ENCODE measurements around the gene SLC16A10. TPM values are rescaled to one million over a fixed set of nuclear protein-coding genes. Genes with fewer than 3 reads are reported as not detected.

SLC16A10 gene
- total and polyA plus RNA-seq, 2 experiments from 2014 or later: 12.1 to 30.9 TPM

DNA sequence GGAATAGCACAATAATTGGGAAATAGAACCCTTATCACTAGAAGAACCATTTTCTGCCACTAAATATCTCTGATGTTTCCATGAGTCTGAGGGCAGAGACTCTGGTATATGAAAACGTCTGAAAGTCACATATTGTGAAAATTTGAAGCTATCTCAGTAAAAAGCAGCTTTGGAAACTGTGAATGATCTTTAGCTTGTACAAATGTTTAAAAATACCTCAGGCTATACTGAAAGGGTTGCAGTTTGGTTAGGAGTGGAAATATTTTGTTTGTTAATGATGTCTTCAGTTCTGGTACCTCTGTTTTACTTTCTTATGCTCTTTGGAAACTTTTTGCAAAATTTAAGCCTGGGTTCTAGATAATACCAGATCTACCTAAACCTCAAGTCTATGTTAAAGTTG is 135.0 kb downstream of the SLC16A10 start (continued):
- TF ChIP-seq STAT1 (IDR thresholded peaks at IDR 0.05; ENCODE audit: unreplicated experiment) (no peak), JUNB (IDR thresholded peaks at IDR 0.05; ENCODE audit: unreplicated experiment) (no peak)
- TF ChIP-seq, protein P1, sequence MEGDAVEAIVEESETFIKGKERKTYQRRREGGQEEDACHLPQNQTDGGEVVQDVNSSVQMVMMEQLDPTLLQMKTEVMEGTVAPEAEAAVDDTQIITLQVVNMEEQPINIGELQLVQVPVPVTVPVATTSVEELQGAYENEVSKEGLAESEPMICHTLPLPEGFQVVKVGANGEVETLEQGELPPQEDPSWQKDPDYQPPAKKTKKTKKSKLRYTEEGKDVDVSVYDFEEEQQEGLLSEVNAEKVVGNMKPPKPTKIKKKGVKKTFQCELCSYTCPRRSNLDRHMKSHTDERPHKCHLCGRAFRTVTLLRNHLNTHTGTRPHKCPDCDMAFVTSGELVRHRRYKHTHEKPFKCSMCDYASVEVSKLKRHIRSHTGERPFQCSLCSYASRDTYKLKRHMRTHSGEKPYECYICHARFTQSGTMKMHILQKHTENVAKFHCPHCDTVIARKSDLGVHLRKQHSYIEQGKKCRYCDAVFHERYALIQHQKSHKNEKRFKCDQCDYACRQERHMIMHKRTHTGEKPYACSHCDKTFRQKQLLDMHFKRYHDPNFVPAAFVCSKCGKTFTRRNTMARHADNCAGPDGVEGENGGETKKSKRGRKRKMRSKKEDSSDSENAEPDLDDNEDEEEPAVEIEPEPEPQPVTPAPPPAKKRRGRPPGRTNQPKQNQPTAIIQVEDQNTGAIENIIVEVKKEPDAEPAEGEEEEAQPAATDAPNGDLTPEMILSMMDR (conservative IDR thresholded peaks at IDR 0.05; ENCODE audit: low read depth in 2 of 2): no peak
- TF ChIP-seq, protein P2, sequence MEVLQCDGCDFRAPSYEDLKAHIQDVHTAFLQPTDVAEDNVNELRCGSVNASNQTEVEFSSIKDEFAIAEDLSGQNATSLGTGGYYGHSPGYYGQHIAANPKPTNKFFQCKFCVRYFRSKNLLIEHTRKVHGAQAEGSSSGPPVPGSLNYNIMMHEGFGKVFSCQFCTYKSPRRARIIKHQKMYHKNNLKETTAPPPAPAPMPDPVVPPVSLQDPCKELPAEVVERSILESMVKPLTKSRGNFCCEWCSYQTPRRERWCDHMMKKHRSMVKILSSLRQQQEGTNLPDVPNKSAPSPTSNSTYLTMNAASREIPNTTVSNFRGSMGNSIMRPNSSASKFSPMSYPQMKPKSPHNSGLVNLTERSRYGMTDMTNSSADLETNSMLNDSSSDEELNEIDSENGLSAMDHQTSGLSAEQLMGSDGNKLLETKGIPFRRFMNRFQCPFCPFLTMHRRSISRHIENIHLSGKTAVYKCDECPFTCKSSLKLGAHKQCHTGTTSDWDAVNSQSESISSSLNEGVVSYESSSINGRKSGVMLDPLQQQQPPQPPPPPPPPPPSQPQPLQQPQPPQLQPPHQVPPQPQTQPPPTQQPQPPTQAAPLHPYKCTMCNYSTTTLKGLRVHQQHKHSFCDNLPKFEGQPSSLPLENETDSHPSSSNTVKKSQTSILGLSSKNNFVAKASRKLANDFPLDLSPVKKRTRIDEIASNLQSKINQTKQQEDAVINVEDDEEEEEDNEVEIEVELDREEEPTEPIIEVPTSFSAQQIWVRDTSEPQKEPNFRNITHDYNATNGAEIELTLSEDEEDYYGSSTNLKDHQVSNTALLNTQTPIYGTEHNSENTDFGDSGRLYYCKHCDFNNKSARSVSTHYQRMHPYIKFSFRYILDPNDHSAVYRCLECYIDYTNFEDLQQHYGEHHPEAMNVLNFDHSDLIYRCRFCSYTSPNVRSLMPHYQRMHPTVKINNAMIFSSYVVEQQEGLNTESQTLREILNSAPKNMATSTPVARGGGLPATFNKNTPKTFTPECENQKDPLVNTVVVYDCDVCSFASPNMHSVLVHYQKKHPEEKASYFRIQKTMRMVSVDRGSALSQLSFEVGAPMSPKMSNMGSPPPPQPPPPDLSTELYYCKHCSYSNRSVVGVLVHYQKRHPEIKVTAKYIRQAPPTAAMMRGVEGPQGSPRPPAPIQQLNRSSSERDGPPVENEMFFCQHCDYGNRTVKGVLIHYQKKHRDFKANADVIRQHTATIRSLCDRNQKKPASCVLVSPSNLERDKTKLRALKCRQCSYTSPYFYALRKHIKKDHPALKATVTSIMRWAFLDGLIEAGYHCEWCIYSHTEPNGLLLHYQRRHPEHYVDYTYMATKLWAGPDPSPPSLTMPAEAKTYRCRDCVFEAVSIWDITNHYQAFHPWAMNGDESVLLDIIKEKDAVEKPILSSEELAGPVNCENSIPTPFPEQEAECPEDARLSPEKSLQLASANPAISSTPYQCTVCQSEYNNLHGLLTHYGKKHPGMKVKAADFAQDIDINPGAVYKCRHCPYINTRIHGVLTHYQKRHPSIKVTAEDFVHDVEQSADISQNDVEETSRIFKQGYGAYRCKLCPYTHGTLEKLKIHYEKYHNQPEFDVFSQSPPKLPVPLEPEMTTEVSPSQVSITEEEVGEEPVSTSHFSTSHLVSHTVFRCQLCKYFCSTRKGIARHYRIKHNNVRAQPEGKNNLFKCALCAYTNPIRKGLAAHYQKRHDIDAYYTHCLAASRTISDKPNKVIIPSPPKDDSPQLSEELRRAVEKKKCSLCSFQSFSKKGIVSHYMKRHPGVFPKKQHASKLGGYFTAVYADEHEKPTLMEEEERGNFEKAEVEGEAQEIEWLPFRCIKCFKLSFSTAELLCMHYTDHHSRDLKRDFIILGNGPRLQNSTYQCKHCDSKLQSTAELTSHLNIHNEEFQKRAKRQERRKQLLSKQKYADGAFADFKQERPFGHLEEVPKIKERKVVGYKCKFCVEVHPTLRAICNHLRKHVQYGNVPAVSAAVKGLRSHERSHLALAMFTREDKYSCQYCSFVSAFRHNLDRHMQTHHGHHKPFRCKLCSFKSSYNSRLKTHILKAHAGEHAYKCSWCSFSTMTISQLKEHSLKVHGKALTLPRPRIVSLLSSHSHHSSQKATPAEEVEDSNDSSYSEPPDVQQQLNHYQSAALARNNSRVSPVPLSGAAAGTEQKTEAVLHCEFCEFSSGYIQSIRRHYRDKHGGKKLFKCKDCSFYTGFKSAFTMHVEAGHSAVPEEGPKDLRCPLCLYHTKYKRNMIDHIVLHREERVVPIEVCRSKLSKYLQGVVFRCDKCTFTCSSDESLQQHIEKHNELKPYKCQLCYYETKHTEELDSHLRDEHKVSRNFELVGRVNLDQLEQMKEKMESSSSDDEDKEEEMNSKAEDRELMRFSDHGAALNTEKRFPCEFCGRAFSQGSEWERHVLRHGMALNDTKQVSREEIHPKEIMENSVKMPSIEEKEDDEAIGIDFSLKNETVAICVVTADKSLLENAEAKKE (CRISPR knock-in tag; IDR thresholded peaks at IDR 0.05): no peak

DNA sequence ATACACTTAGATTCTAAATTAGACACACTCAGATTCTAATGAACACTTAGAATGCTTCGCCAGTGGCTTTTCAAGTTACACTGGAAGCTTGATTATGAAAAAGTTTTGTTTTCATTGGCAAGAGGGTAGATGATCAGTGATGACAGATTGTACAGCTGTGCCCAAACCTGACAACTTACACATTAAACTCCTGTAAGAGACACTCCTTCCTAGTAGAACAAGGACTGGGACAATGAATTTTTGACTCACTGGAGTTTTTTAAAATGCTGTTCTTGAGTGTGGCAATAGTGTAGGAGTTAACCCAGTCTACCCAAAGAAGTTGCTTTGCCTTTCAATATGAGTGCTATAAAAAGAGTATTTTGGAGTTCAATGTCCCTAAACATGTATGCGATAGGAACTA is 140.8 kb downstream of the SLC16A10 start:
- H3K9me3 Mint-ChIP-seq: no peaks in the 10 kb centered on the region
- no peaks in the 10 kb centered on the region for H3K9me2 ChIP-seq (ENCODE audit: insufficient read depth)
- DNase-seq (ENCODE audit: low spot score) (no peak), ATAC-seq (no peak)
- H3K27ac ChIP-seq (ENCODE audit: low read depth): no peak overlapping the region
- H3F3A ChIP-seq (replicated peaks; ENCODE audit: low read depth): no peaks in the 10 kb centered on the region
- H3K36me3 ChIP-seq (ENCODE audit: insufficient read depth): no peaks in the 10 kb centered on the region
- no peak overlapping the region for H2AFZ ChIP-seq
- peaks cover 12% of the 10 kb centered on the region for H3K4me1 Mint-ChIP-seq
- no peak overlapping the region for H3K4me3 ChIP-seq
- H3K27me3 Mint-ChIP-seq (ENCODE audit: insufficient read depth, low read depth, poor library complexity): peaks cover 2% of the 10 kb centered on the region
- no peak overlapping the region for H3K27ac Mint-ChIP-seq
- no peaks in the 10 kb centered on the region for H3K27me3 ChIP-seq (ENCODE audit: insufficient read depth)
- H3K4me1 ChIP-seq (ENCODE audit: insufficient read depth): no peaks in the 10 kb centered on the region
- H4K20me1 ChIP-seq (replicated peaks; ENCODE audit: insufficient read depth): no peaks in the 10 kb centered on the region
- H3K36me3 Mint-ChIP-seq (ENCODE audit: low read depth): no peaks in the 10 kb centered on the region
- H3K4me3 Mint-ChIP-seq: no peak overlapping the region
- no peaks in the 10 kb centered on the region for H3K79me2 ChIP-seq (replicated peaks; ENCODE audit: insufficient read depth)
- H3K4me2 ChIP-seq: no peak overlapping the region
- TF ChIP-seq POLR2AphosphoS5 (IDR thresholded peaks at IDR 0.05; ENCODE audit: low read depth): no peak
- no peak for TF ChIP-seq ZNF331 (CRISPR knock-in tag; IDR thresholded peaks at IDR 0.05; ENCODE audit: low read depth)
- TF ChIP-seq ZNF114 (CRISPR knock-in tag; IDR thresholded peaks at IDR 0.05): no peak
- TF ChIP-seq, protein P3, sequence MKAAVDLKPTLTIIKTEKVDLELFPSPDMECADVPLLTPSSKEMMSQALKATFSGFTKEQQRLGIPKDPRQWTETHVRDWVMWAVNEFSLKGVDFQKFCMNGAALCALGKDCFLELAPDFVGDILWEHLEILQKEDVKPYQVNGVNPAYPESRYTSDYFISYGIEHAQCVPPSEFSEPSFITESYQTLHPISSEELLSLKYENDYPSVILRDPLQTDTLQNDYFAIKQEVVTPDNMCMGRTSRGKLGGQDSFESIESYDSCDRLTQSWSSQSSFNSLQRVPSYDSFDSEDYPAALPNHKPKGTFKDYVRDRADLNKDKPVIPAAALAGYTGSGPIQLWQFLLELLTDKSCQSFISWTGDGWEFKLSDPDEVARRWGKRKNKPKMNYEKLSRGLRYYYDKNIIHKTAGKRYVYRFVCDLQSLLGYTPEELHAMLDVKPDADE (IDR thresholded peaks at IDR 0.05): no peak
- TF ChIP-seq EZH2phosphoT487 (IDR thresholded peaks at IDR 0.05; ENCODE audit: unreplicated experiment): no peak
- no peak for TF ChIP-seq EZH2 (IDR thresholded peaks at IDR 0.05; ENCODE audit: low read depth, unreplicated experiment)
- TF ChIP-seq, protein P4, sequence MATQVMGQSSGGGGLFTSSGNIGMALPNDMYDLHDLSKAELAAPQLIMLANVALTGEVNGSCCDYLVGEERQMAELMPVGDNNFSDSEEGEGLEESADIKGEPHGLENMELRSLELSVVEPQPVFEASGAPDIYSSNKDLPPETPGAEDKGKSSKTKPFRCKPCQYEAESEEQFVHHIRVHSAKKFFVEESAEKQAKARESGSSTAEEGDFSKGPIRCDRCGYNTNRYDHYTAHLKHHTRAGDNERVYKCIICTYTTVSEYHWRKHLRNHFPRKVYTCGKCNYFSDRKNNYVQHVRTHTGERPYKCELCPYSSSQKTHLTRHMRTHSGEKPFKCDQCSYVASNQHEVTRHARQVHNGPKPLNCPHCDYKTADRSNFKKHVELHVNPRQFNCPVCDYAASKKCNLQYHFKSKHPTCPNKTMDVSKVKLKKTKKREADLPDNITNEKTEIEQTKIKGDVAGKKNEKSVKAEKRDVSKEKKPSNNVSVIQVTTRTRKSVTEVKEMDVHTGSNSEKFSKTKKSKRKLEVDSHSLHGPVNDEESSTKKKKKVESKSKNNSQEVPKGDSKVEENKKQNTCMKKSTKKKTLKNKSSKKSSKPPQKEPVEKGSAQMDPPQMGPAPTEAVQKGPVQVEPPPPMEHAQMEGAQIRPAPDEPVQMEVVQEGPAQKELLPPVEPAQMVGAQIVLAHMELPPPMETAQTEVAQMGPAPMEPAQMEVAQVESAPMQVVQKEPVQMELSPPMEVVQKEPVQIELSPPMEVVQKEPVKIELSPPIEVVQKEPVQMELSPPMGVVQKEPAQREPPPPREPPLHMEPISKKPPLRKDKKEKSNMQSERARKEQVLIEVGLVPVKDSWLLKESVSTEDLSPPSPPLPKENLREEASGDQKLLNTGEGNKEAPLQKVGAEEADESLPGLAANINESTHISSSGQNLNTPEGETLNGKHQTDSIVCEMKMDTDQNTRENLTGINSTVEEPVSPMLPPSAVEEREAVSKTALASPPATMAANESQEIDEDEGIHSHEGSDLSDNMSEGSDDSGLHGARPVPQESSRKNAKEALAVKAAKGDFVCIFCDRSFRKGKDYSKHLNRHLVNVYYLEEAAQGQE (IDR thresholded peaks at IDR 0.05; ENCODE audit: unreplicated experiment): no peak
- no peak for TF ChIP-seq STAT1 (IDR thresholded peaks at IDR 0.05; ENCODE audit: unreplicated experiment)

All from GM23338 (cell line).